Prostate gland (tissue), 2 donors: Measurements from ENCODE around the gene FAM168A. TPM values are rescaled to one million over a fixed set of nuclear protein-coding genes. Genes with fewer than 3 reads are reported as not detected.

Experiments
- DNase-seq: peaks from one replicate; pipeline ENCODE4 v3.0.0-alpha.2; 2019; ENCODE audit warnings: low spot score
- H3K27ac ChIP-seq, 2 donors: fragments of 200-600 bp; sonication (generic); 2 replicates each; pipeline ENCODE4 v1.5.1; 2017 to 2019
- H3K27me3 ChIP-seq: fragments of 200-600 bp; sonication (generic); replicated peaks from 2 replicates; pipeline ENCODE4 v1.5.1; 2019; ENCODE audit not compliant: insufficient read depth
- H3K36me3 ChIP-seq, 2 donors: fragments of 200-600 bp; sonication (generic); 1 replicate in 1 of 2; 2 replicates in 1 of 2; pipeline versions ENCODE4 v1.5.1 to v1.8.1; 2017 to 2019
- H3K4me1 ChIP-seq: fragments of 200-600 bp; sonication (generic); replicated peaks from 2 replicates; pipeline ENCODE4 v1.5.1; 2019
- H3K4me3 ChIP-seq, 2 donors: fragments of 200-600 bp; sonication (generic); 2 replicates each; pipeline ENCODE4 v1.5.1; 2017 to 2019
- H3K9me3 ChIP-seq: fragments of 200-600 bp; sonication (generic); 2 replicates; pipeline ENCODE4 v1.5.1; 2017
- CTCF ChIP-seq, 4 experiments: fragments of 200-600 bp in 2 of 4; fragments of 450-650 bp in 2 of 4; sonication (generic) in 2 of 4; IDR thresholded peaks; 1 replicate in 3 of 4; 2 replicates in 1 of 4; pipeline ENCODE4 v1.5.1; 2016 to 2019; ENCODE audit warnings: antibody characterized with exemption in 4 of 4, mild to moderate bottlenecking in 2 of 4, moderate library complexity in 2 of 4
- POLR2A ChIP-seq: fragments of 450-650 bp; IDR thresholded peaks from one replicate; pipeline ENCODE4 v1.6.1; 2016; ENCODE audit warnings: antibody characterized with exemption, mild to moderate bottlenecking
- POLR2AphosphoS5 ChIP-seq: sonication (generic); formaldehyde crosslinking; IDR thresholded peaks from one replicate; pipeline ENCODE4 v1.6.1; 2017; ENCODE audit warnings: antibody characterized with exemption
- WGBS: methylation state at CpG from one replicate; pipeline ENCODE4 v1.1.5; 2018; 5-methylcytosine and 5-hydroxymethylcytosine counted together
- intact Hi-C: fragments of 100-400 bp; cut with DNase I; formaldehyde crosslinking; loops from one replicate; pipeline ENCODE4 v1.14.2; 2022
- total RNA-seq, 2 donors: library from RNA; depleted of rRNA; stranded (reverse); fragments of >200 nt; gene quantifications; one replicate each; pipeline ENCODE4 v1.1.0, GENCODE V29; 2016

Gene FAM168A
- total RNA-seq, 2 donors from 2014 or later = 27.3 to 38.3 TPM

- no peaks in the 10 kb centered on the region for H3K9me3 ChIP-seq
- no peaks in the 10 kb centered on the region for H3K36me3 ChIP-seq
- no peaks in the 10 kb centered on the region for H3K27me3 ChIP-seq
- intact Hi-C loops = loop anchor here (5.0 kb wide), 1 partner anchor 128 kb away; the partner anchor contains the start of gene FAM168A
- no peak overlapping the region for H3K4me3 ChIP-seq
- TF ChIP-seq POLR2A (no peak), CTCF (IDR thresholded peaks at IDR 0.05) (no peak), POLR2AphosphoS5 (peak; percentile 61)
- no peak for DNase-seq
- peak overlapping the region; percentile 21 to 33 for H3K27ac ChIP-seq
- H3K4me1 ChIP-seq = no peaks in the 10 kb centered on the region
- 16% methylated on average over 3 of the region's 3 CpGs for whole genome bisulfite sequencing
Measured at GRCh38 chr11:73469401-73469800, 128.5 kb downstream of the FAM168A start.

- Histone ChIP-seq H3K4me1 (no peaks in the 10 kb centered on the region), H3K27me3 (no peaks in the 10 kb centered on the region), H3K27ac (peak overlapping the region; percentile 7 to 33), H3K36me3 (no peaks in the 10 kb centered on the region), H3K9me3 (no peaks in the 10 kb centered on the region), H3K4me3 (no peak overlapping the region)
- TF ChIP-seq POLR2A (no peak), POLR2AphosphoS5 (no peak), CTCF (IDR thresholded peaks at IDR 0.05) (no peak)
- no peak for DNase-seq
- intact Hi-C loops = loop anchor here (5.0 kb wide), 1 partner anchor 129 kb away; the partner anchor contains the start of gene FAM168A
- WGBS = 53% methylated on average over 3 of the region's 3 CpGs
Measured at GRCh38 chr11:73468590-73469161, 129.2 kb downstream of the FAM168A start.

GRCh38 chr11:73467505-73467904 lies 130.4 kb downstream of the FAM168A start:
- Histone ChIP-seq H3K4me1 (no peaks in the 10 kb centered on the region), H3K4me3 (no peak overlapping the region), H3K9me3 (no peaks in the 10 kb centered on the region), H3K27me3 (no peaks in the 10 kb centered on the region), H3K27ac (no peak overlapping the region), H3K36me3 (no peaks in the 10 kb centered on the region)
- WGBS = 17% methylated on average over 2 of the region's 2 CpGs
- DNase-seq = no peak
- intact Hi-C loops = loop anchor here (5.0 kb wide), 1 partner anchor 130 kb away; the partner anchor contains the start of gene FAM168A
- TF ChIP-seq CTCF (IDR thresholded peaks at IDR 0.05) (no peak), POLR2A (no peak), POLR2AphosphoS5 (no peak)

- intact Hi-C loops = loop anchor here (5.0 kb wide), 1 partner anchor 131 kb away; the partner anchor contains the start of gene FAM168A
- WGBS = 84% methylated on average over 1 of the region's 1 CpG
- Histone ChIP-seq H3K9me3 (no peaks in the 10 kb centered on the region), H3K36me3 (no peaks in the 10 kb centered on the region), H3K27me3 (no peaks in the 10 kb centered on the region), H3K27ac (no peak overlapping the region), H3K4me3 (no peak overlapping the region), H3K4me1 (no peaks in the 10 kb centered on the region)
- no peak for DNase-seq
- TF ChIP-seq POLR2AphosphoS5 (no peak), CTCF (IDR thresholded peaks at IDR 0.05) (no peak), POLR2A (no peak)
Measured at GRCh38 chr11:73466643-73467042, 131.3 kb downstream of the FAM168A start.

- H3K4me3 ChIP-seq = no peak overlapping the region
- no peaks in the 10 kb centered on the region for H3K9me3 ChIP-seq
- 58% methylated on average over 1 of the region's 1 CpG for WGBS
- no peak overlapping the region for H3K27ac ChIP-seq
- no peaks in the 10 kb centered on the region for H3K27me3 ChIP-seq
- no peak for TF ChIP-seq CTCF (IDR thresholded peaks at IDR 0.05)
- TF ChIP-seq POLR2AphosphoS5 = no peak
- no peak for TF ChIP-seq POLR2A
- H3K36me3 ChIP-seq = no peaks in the 10 kb centered on the region
- no peaks in the 10 kb centered on the region for H3K4me1 ChIP-seq
- intact Hi-C loops = loop anchor here (5.0 kb wide), 1 partner anchor 131 kb away; the partner anchor contains the start of gene FAM168A
- no peak for DNase-seq
Measured at GRCh38 chr11:73465871-73466270, 132.0 kb downstream of the FAM168A start.
